ENCODE results near the gene MED20.

MED20 gene

GRCh38 chr6:41939848-41940758 is 19.2 kb upstream of the MED20 start:
- H3K9me3 ChIP-seq (ENCODE audit: severe bottlenecking): no peaks in the 10 kb centered on the region
- TF ChIP-seq, protein P1, sequence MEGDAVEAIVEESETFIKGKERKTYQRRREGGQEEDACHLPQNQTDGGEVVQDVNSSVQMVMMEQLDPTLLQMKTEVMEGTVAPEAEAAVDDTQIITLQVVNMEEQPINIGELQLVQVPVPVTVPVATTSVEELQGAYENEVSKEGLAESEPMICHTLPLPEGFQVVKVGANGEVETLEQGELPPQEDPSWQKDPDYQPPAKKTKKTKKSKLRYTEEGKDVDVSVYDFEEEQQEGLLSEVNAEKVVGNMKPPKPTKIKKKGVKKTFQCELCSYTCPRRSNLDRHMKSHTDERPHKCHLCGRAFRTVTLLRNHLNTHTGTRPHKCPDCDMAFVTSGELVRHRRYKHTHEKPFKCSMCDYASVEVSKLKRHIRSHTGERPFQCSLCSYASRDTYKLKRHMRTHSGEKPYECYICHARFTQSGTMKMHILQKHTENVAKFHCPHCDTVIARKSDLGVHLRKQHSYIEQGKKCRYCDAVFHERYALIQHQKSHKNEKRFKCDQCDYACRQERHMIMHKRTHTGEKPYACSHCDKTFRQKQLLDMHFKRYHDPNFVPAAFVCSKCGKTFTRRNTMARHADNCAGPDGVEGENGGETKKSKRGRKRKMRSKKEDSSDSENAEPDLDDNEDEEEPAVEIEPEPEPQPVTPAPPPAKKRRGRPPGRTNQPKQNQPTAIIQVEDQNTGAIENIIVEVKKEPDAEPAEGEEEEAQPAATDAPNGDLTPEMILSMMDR (IDR thresholded peaks at IDR 0.05; ENCODE audit: low read depth, low read length): no peak
- peak overlapping the region; percentile 94 for H3K4me3 ChIP-seq (ENCODE audit: low read depth, low read length)
- H3K36me3 ChIP-seq: peaks cover 43% of the 10 kb centered on the region
- H3K27me3 ChIP-seq (ENCODE audit: insufficient read depth, low read depth, severe bottlenecking): no peaks in the 10 kb centered on the region
- peak overlapping the region; percentile 2 for H3K27ac ChIP-seq
- peak; percentile 75 for DNase-seq

GRCh38 chr6:41939176-41939847 is 18.4 kb upstream of the MED20 start:
- TF ChIP-seq, protein P1 (IDR thresholded peaks at IDR 0.05; ENCODE audit: low read depth, low read length): no peak

GRCh38 chr6:41938590-41939175 is 17.7 kb upstream of the MED20 start:
- Histone ChIP-seq H3K27ac (no peak overlapping the region), H3K36me3 (peaks cover 57% of the 10 kb centered on the region), H3K27me3 (ENCODE audit: insufficient read depth, low read depth, severe bottlenecking) (no peaks in the 10 kb centered on the region), H3K4me3 (ENCODE audit: low read depth, low read length) (no peak overlapping the region), H3K9me3 (ENCODE audit: severe bottlenecking) (no peaks in the 10 kb centered on the region)
- DNase-seq: no peak
- TF ChIP-seq, protein P1 (IDR thresholded peaks at IDR 0.05; ENCODE audit: low read depth, low read length): 0 out of 2 replicates have a peak, but pooled peaks have one; percentile 4

More at GRCh38 chr6:41939176-41939847, 18.4 kb upstream of the MED20 start:
- Histone ChIP-seq H3K27me3 (ENCODE audit: insufficient read depth, low read depth, severe bottlenecking) (no peaks in the 10 kb centered on the region), H3K36me3 (peaks cover 51% of the 10 kb centered on the region), H3K9me3 (ENCODE audit: severe bottlenecking) (no peaks in the 10 kb centered on the region), H3K4me3 (ENCODE audit: low read depth, low read length) (no peak overlapping the region), H3K27ac (peak overlapping the region; percentile 1; the same call in 1 of the 2 replicates)
- DNase-seq: peak; percentile 65

DNA sequence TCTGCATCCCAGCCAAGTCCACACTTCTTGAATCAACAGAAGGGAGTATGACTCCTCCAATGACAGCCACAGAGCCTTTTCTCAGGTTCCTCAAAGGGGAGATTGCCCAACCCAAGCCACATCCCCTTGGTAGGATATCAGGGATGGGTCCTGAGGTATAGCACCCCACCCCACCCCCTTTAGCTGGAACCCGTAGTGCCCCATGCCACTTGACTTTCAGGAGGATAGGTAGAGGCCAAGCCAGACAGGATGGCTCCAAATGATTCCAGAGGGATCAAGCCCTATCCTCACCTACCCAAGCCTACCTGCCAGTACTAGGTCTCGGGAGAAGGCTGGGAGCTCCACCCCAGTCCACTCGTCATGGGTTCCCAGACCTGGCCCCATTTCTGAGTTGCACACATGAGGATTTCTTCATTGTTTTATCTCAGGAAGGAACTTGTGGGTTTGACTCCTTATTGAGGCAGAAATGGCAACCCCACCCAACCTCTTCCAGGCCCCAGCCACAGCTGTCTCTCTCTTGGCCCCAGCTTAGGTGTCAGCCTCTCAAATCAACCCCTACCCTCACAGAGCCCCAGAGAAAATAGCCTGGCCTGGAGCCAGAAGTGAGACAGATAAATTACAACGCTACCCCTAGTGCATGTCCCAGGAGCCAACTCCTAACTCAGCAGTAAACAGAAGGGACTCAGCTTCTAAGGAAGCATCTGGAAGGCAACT is 17.1 kb upstream of the MED20 start:
- peak overlapping the region; percentile 14 for H3K27ac ChIP-seq
- H3K36me3 ChIP-seq: peaks cover 64% of the 10 kb centered on the region
- no peak for DNase-seq
- TF ChIP-seq, protein P1 (IDR thresholded peaks at IDR 0.05; ENCODE audit: low read depth, low read length): no peak
- no peak overlapping the region for H3K4me3 ChIP-seq (ENCODE audit: low read depth, low read length)
- no peaks in the 10 kb centered on the region for H3K9me3 ChIP-seq (ENCODE audit: severe bottlenecking)
- H3K27me3 ChIP-seq (ENCODE audit: insufficient read depth, low read depth, severe bottlenecking): no peaks in the 10 kb centered on the region

- Histone ChIP-seq H3K27me3 (ENCODE audit: insufficient read depth, low read depth, severe bottlenecking) (no peaks in the 10 kb centered on the region), H3K9me3 (ENCODE audit: severe bottlenecking) (no peaks in the 10 kb centered on the region), H3K36me3 (peaks cover 70% of the 10 kb centered on the region), H3K4me3 (ENCODE audit: low read depth, low read length) (no peak overlapping the region), H3K27ac (peak overlapping the region; percentile 37)
- peak; percentile 78 for DNase-seq
- TF ChIP-seq, protein P1 (IDR thresholded peaks at IDR 0.05; ENCODE audit: low read depth, low read length): no peak
Measured at GRCh38 chr6:41937472-41937860, 16.5 kb upstream of the MED20 start.

Measured in WERI-Rb-1 (cell line).